HepG2 (cell line): Measurements from ENCODE around the gene PPY. TPM values are rescaled to one million over a fixed set of nuclear protein-coding genes. Genes with fewer than 3 reads are reported as not detected.

Source experiments
- ATAC-seq: fragments of 200-7000 bp; cut with Tn5 transposase; 3 replicates; pipeline ENCODE4 v1.9.1; 2020; ENCODE audit warnings: mild to moderate bottlenecking, moderate library complexity
- BruUV-seq: library from RNA; stranded (reverse); fragments of 400-500 nt; replicated peaks from 2 replicates; lab custom pipeline; 2021; lab: Mats Ljungman, UMichigan
- CTCF ChIA-PET: fragments of 300-600 bp; formaldehyde crosslinking; extraction: SDS; loops from one replicate; lab custom pipeline; 2021; ENCODE audit warnings: low total read pairs, inconsistent platforms, low intra/inter-chr PET ratio; lab: Yijun Ruan, JAX
- POLR2A ChIA-PET: fragments of 350-600 bp; sonication (Branson Sonifier 250); formaldehyde crosslinking; loops from one replicate; lab custom pipeline; 2020; ENCODE audit warnings: antibody characterized with exemption, inconsistent platforms; lab: Yijun Ruan, JAX
- DNase-seq: peaks from one replicate; pipeline ENCODE4 v3.0.0-alpha.2; 2015; ENCODE audit warnings: low spot score
- FAIRE-seq: peaks from 3 replicates; lab custom pipeline; 2011; peaks lifted over from hg19 to GRCh38; lab: Jason Lieb, UNC
- H2AFZ ChIP-seq: one replicate; pipeline ENCODE4 v1.6.1; 2011; ENCODE audit warnings: low read length, inconsistent platforms
- H3K27ac ChIP-seq: fragments of 300-600 bp; 3 replicates; pipeline ENCODE4 v1.8.0; 2011; ENCODE audit warnings: mixed run types, mild to moderate bottlenecking, mixed read lengths, low read length, inconsistent platforms; ENCODE audit not compliant: insufficient read depth; ENCODE audit errors: extremely low read length
- H3K27me3 ChIP-seq, 2 experiments: fragments of 200-600 bp in 1 of 2; 2 replicates in 1 of 2; 3 replicates in 1 of 2; pipeline versions ENCODE4 v1.6.0 to v1.8.0; 2011; ENCODE audit warnings: low read length in 2 of 2, mild to moderate bottlenecking in 2 of 2, moderate library complexity in 2 of 2, inconsistent platforms in 1 of 2; ENCODE audit not compliant: insufficient read depth in 2 of 2, control insufficient read depth in 1 of 2
- H3K36me3 ChIP-seq, 2 experiments: fragments of 200-600 bp in 1 of 2; replicated peaks in 1 of 2; 2 replicates in 1 of 2; 3 replicates in 1 of 2; pipeline versions ENCODE4 v1.5.1 to v1.8.0; 2011; ENCODE audit warnings: low read length in 2 of 2, inconsistent platforms in 1 of 2; ENCODE audit not compliant: insufficient read depth in 2 of 2, control insufficient read depth in 1 of 2
- H3K4me1 ChIP-seq: 2 replicates; pipeline ENCODE4 v1.5.1; 2012; ENCODE audit warnings: low read length, inconsistent platforms; ENCODE audit not compliant: insufficient read depth
- H3K4me2 ChIP-seq: 2 replicates; pipeline ENCODE4 v1.6.0; 2011; ENCODE audit warnings: low read depth, low read length, inconsistent platforms
- H3K4me3 ChIP-seq, 3 experiments: fragments of 200-600 bp in 1 of 3; sonication (generic), shearing (Covaris generic) in 1 of 3; replicated peaks in 1 of 3; 2 replicates each; pipeline ENCODE4 v1.5.1; 2011 to 2016; ENCODE audit warnings: low read length in 3 of 3, inconsistent platforms in 2 of 3, low read depth in 2 of 3, mild to moderate bottlenecking in 2 of 3, control low read depth in 1 of 3, mixed read lengths in 1 of 3; ENCODE audit not compliant: insufficient read depth in 1 of 3
- H3K79me2 ChIP-seq: one replicate; pipeline ENCODE4 v1.6.1; 2011; ENCODE audit warnings: low read length, inconsistent platforms; ENCODE audit not compliant: insufficient read depth
- H3K9ac ChIP-seq: 2 replicates; pipeline ENCODE4 v1.6.0; 2011; ENCODE audit warnings: mild to moderate bottlenecking, low read depth, low read length, inconsistent platforms; ENCODE audit not compliant: insufficient read depth
- H3K9me3 ChIP-seq: 2 replicates; pipeline ENCODE4 v1.5.1; 2012; ENCODE audit warnings: mild to moderate bottlenecking, low read length
- H4K20me1 ChIP-seq: 2 replicates; pipeline ENCODE4 v1.6.0; 2011; ENCODE audit warnings: inconsistent platforms, mild to moderate bottlenecking, low read length, moderate library complexity; ENCODE audit not compliant: insufficient read depth
- ARID5B ChIP-seq: IDR thresholded peaks from 2 replicates; pipeline ENCODE4 v1.4.0; 2020; ENCODE audit warnings: mild to moderate bottlenecking, missing genetic modification reagents
- ATF6 ChIP-seq: sonication (generic); formaldehyde crosslinking; conservative IDR thresholded peaks from 2 replicates; pipeline ENCODE4 v1.4.0; 2020; ENCODE audit warnings: missing genetic modification reagents
- CBX1 ChIP-seq: IDR thresholded peaks from one replicate; pipeline ENCODE4 v1.6.1; 2016; ENCODE audit warnings: antibody characterized with exemption, low read depth
- CHD2 ChIP-seq: IDR thresholded peaks from 2 replicates; pipeline ENCODE4 v1.6.1; 2011; ENCODE audit warnings: low read depth, low read length, improper control_type of control experiment
- DMAP1 ChIP-seq: IDR thresholded peaks from 2 replicates; pipeline ENCODE4 v1.6.1; 2016
- POLR2G ChIP-seq: fragments of 200-400 bp; formaldehyde crosslinking; IDR thresholded peaks from 2 replicates; pipeline ENCODE4 v1.6.1; 2018; ENCODE audit warnings: mild to moderate bottlenecking, low read depth, low read length, moderate library complexity
- ZNF577 ChIP-seq: sonication (generic); formaldehyde crosslinking; IDR thresholded peaks from 2 replicates; pipeline ENCODE4 v1.4.0; 2020; ENCODE audit warnings: mild to moderate bottlenecking, low read depth, missing genetic modification reagents, borderline replicate concordance
- ZNF589 ChIP-seq: sonication (generic); formaldehyde crosslinking; conservative IDR thresholded peaks from 2 replicates; pipeline ENCODE4 v1.8.0; 2022; ENCODE audit warnings: mild to moderate bottlenecking, moderate library complexity, missing genetic modification reagents
- WGBS: methylation state at CpG from one replicate; pipeline ENCODE4 v1.1.6; 2017; ENCODE audit warnings: low lambda C conversion rate; 5-methylcytosine and 5-hydroxymethylcytosine counted together
- in situ Hi-C: cut with HindIII; loops from 2 replicates; pipeline ENCODE4 v1.10.0; 2017; ENCODE audit warnings: low pct_unique_long_range_greater_than_20kb; ENCODE audit not compliant: extremely low pct_ligation_motif_present
- intact Hi-C: fragments of 100-400 bp; cut with micrococcal nuclease; formaldehyde crosslinking; loops from one replicate; pipeline ENCODE4 v1.10.0; 2022; ENCODE audit not compliant: unreplicated experiment
- polyA plus RNA-seq, 8 experiments: library from polyadenylated mRNA; depleted of rRNA in 3 of 8; stranded (reverse) in 7 of 8; unstranded in 1 of 8; fragments of >200 nt; fragmentation: Illumina TruSeq in 4 of 8; extraction: Trizol in 4 of 8; gene quantifications; 2 replicates each; pipeline versions ENCODE4 v1.2.1 to v1.2.3, GENCODE V29; 2011 to 2016; ENCODE audit warnings: low read depth in 4 of 8, missing spikeins in 1 of 8, mixed read lengths in 1 of 8; ENCODE audit not compliant: insufficient read depth in 1 of 8
- total RNA-seq, 5 experiments: library from RNA; depleted of rRNA; stranded (reverse); fragments of >200 nt; fragmentation: Illumina TruSeq; extraction: Trizol; gene quantifications; 2 replicates each; pipeline ENCODE4 v1.2.3, GENCODE V29; 2016; ENCODE audit warnings: low read depth in 1 of 5

The PPY gene
- total and polyA plus RNA-seq, 2 of the 13 experiments (the other 11 are each of a cell fraction or from before 2014, with no cell fraction given): not detected

DNA sequence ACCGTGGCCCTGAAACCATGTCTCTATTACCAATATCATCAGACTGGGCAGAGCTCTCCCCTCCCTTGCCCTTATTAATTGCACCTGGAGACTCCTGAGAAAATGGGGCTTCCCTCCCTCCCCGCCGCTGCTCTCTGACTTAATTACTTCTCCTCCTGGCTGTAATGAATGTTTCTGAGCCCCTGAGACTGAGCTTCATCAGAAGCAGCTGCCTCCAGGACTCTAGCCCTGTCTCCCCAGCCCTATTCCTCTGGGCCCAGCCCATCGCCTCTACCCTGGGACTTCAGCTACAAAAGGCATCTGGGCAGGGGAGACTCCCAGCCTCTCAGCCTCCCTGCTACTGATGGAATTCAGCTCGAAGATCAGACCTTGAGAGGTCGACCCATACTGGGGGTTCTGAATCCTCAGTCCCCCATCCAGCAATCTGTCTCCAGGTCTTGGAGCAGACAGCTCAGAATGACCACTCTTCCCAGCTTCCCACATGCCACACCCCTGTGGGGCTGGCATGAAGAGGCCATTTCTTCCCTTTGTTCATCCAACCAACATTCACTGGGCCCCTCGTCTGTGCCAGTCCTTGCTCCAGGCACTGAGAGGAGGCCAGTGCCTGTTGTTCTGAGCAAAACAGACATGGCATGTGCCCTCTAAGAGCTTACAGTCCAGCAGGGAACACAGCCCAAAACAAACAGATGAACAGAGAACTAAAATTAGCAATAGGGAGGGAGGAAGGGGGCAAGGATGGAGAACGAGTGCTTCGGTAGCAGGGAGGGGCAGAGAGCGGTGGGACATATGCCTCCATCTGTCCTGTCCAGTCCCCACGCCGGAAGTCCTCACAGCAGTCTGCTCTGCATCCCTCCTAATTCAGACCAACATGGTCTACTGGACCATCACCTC lies 45.1 kb upstream of the PPY start:
- Histone ChIP-seq H3K9ac (no peak overlapping the region), H3K27ac (no peak overlapping the region), H4K20me1 (no peaks in the 10 kb centered on the region), H3K9me3 (no peaks in the 10 kb centered on the region), H3K4me2 (no peak overlapping the region), H2AFZ (no peak overlapping the region), H3K4me3 (no peak overlapping the region), H3K36me3 (no peaks in the 10 kb centered on the region), H3K4me1 (peaks cover 21% of the 10 kb centered on the region), H3K79me2 (no peaks in the 10 kb centered on the region), H3K27me3 (peaks cover 6 to 72% of the 10 kb centered on the region in 2 experiments)
- TF ChIP-seq CHD2: no peak
- no peak for TF ChIP-seq ARID5B (CRISPR knock-in tag)
- TF ChIP-seq POLR2G: no peak
- TF ChIP-seq ZNF577 (CRISPR knock-in tag): no peak
- no peak for TF ChIP-seq ATF6
- TF ChIP-seq DMAP1 (CRISPR knock-in tag): no peak
- TF ChIP-seq CBX1: no peak
- no peak for TF ChIP-seq ZNF589 (CRISPR knock-in tag)
- ATAC-seq (no peak), FAIRE-seq (no peak), DNase-seq (no peak)
- in situ Hi-C loops (no loop called here), intact Hi-C loops (no loop called here)
- WGBS: 15% methylated on average over 11 of the region's 12 CpGs
- no TSS peak for BruUV-seq
- ChIA-PET CTCF (no interaction called here), POLR2A (no interaction called here)
